Stimulated activated naive B cell treated with anti-CD40 and anti-IgM and Interleukin-4, amounts not matched to agents 10 μg/mL and 1 μg/mL and 100 μg/mL, for 72 hours (primary cell): ENCODE results near the gene RAD1.

ENCODE experiments used
- ATAC-seq, 2 donors: fragments of 150-1000 bp; cut with Tn5 transposase; replicated peaks; 2 replicates each; pipeline ENCODE4 v1.10.0; 2021; ENCODE audit warnings: moderate library complexity in 1 of 2
- DNase-seq: peaks from one replicate; pipeline ENCODE4 v3.0.0; 2021
- H3K27ac Mint-ChIP-seq: one replicate; pipeline ENCODE4 v1.8.0; 2022; ENCODE audit warnings: mild to moderate bottlenecking, mixed read lengths
- H3K27me3 Mint-ChIP-seq, 2 donors: one replicate each; pipeline ENCODE4 v1.8.0; 2022; ENCODE audit warnings: mixed read lengths in 2 of 2
- H3K36me3 Mint-ChIP-seq, 2 donors: one replicate each; pipeline ENCODE4 v1.8.0; 2022; ENCODE audit warnings: mixed read lengths in 2 of 2, mild to moderate bottlenecking in 1 of 2
- H3K4me1 Mint-ChIP-seq, 2 donors: one replicate each; pipeline ENCODE4 v1.8.0; 2022; ENCODE audit warnings: mixed read lengths in 2 of 2, mild to moderate bottlenecking in 1 of 2
- H3K4me3 Mint-ChIP-seq, 2 donors: one replicate each; pipeline ENCODE4 v1.8.0; 2022; ENCODE audit warnings: mild to moderate bottlenecking in 2 of 2, mixed read lengths in 2 of 2, moderate library complexity in 1 of 2
- H3K9me3 Mint-ChIP-seq, 2 donors: one replicate each; pipeline ENCODE4 v1.8.0; 2022; ENCODE audit warnings: mixed read lengths in 2 of 2, mild to moderate bottlenecking in 1 of 2

RAD1 gene

DNA sequence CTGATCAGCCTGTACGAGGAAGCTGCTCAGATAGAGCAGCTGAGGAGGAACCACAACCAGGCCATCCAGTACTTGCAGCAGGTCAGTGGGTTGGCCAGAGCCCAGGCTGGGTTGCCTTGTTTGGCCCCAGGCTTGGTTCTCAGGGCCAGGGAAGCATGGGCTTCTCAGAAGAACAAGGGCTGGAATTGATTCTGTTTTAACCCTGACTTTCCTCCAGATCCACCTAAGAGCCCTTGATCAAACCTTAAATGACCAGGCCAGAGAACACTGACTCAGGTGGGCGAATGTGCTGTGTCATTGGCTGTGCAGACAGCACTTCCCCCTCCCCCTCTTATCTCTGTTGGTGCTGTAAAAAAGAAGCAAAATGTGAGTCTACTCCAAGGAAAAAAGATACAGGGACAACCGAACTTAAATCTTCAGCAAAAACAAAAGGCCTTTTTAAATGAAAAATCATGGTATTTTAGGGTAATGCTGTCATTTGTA, 48.3 kb downstream of the RAD1 start:
- no peaks in the 10 kb centered on the region for H3K27me3 Mint-ChIP-seq
- H3K27ac Mint-ChIP-seq: no peak overlapping the region
- H3K4me3 Mint-ChIP-seq: no peak overlapping the region
- no peak for ATAC-seq
- DNase-seq: no peak
- H3K4me1 Mint-ChIP-seq: no peaks in the 10 kb centered on the region
- H3K36me3 Mint-ChIP-seq: peaks cover 0 to 3% of the 10 kb centered on the region in 2 donors
- no peaks in the 10 kb centered on the region for H3K9me3 Mint-ChIP-seq

DNA sequence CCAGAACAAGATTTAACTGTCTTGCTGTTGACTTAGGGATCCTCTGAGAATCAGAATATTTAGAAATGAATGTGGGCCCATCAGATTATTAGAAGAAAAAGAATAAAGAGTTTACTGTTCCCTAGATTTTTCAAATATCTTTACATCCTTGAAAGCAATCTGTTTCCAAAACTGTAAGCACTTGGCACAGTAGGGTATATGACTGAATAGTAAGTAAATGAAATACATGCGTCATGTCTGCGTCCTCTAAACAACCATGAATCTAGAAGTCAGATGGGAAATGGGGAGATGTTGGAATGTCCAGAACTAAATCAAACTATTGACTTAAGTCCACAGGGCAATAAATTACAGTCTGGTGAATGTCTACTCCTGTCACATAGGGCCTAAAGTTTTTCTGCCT, 50.2 kb downstream of the RAD1 start:
- Mint-ChIP-seq H3K36me3 (peaks cover 0 to 3% of the 10 kb centered on the region in 2 donors), H3K27me3 (no peaks in the 10 kb centered on the region), H3K27ac (no peak overlapping the region)

DNA sequence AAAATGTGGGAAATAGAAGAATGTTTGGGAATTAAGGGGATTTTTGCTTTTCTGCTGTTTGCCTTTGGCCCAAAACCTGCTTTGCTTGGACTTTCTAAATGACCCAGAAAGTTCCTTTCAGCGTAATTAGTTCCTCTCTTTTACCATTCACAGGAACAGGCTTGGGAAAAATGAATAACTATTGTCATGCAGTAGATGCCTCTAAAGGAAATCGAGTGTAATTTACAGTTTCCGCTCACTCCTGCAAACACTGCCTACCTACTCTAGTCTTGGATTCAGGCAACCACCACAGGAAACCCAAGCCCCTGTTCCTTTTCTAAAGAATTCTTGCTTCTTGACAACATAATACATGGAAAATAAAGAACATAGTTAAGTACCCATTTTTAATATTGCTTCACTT, 51.4 kb downstream of the RAD1 start:
- DNase-seq (no peak), ATAC-seq (no peak)
- Mint-ChIP-seq H3K4me1 (no peaks in the 10 kb centered on the region), H3K36me3 (peaks cover 0 to 3% of the 10 kb centered on the region in 2 donors), H3K4me3 (no peak overlapping the region), H3K9me3 (no peaks in the 10 kb centered on the region), H3K27me3 (no peaks in the 10 kb centered on the region), H3K27ac (no peak overlapping the region)

More for the DNA sequence above, 50.2 kb downstream of the RAD1 start:
- H3K4me3 Mint-ChIP-seq: no peak overlapping the region
- ATAC-seq (no peak), DNase-seq (no peak)
- H3K4me1 Mint-ChIP-seq: no peaks in the 10 kb centered on the region
- no peaks in the 10 kb centered on the region for H3K9me3 Mint-ChIP-seq

- ATAC-seq (no peak), DNase-seq (no peak)
- H3K27ac Mint-ChIP-seq: no peak overlapping the region
- H3K36me3 Mint-ChIP-seq: peaks cover 0 to 3% of the 10 kb centered on the region in 2 donors
- H3K4me3 Mint-ChIP-seq: no peak overlapping the region
- peaks cover 4 to 7% of the 10 kb centered on the region in 2 donors for H3K4me1 Mint-ChIP-seq
- no peaks in the 10 kb centered on the region for H3K9me3 Mint-ChIP-seq
- no peaks in the 10 kb centered on the region for H3K27me3 Mint-ChIP-seq
These were observed 56.1 kb downstream of the RAD1 start for GRCh38 chr5:34859253-34859652.

- Mint-ChIP-seq H3K27me3 (no peaks in the 10 kb centered on the region), H3K27ac (no peak overlapping the region), H3K4me1 (peaks cover 4 to 7% of the 10 kb centered on the region in 2 donors), H3K4me3 (no peak overlapping the region), H3K36me3 (peaks cover 0 to 2% of the 10 kb centered on the region in 2 donors), H3K9me3 (no peaks in the 10 kb centered on the region)
- ATAC-seq (no peak), DNase-seq (no peak)
These were observed 56.5 kb downstream of the RAD1 start for GRCh38 chr5:34858790-34859189.

- H3K4me3 Mint-ChIP-seq: no peak overlapping the region
- H3K4me1 Mint-ChIP-seq: peaks cover 4 to 7% of the 10 kb centered on the region in 2 donors
- H3K36me3 Mint-ChIP-seq: no peaks in the 10 kb centered on the region
These were observed 57.4 kb downstream of the RAD1 start for GRCh38 chr5:34857894-34858293.

GRCh38 chr5:34857161-34857560, 58.1 kb downstream of the RAD1 start:
- Mint-ChIP-seq H3K27ac (no peak overlapping the region), H3K36me3 (peaks cover 0 to 3% of the 10 kb centered on the region in 2 donors), H3K9me3 (no peaks in the 10 kb centered on the region), H3K4me3 (no peak overlapping the region), H3K4me1 (peaks cover 4 to 7% of the 10 kb centered on the region in 2 donors), H3K27me3 (no peaks in the 10 kb centered on the region)
- DNase-seq (no peak), ATAC-seq (no peak)

More at GRCh38 chr5:34857894-34858293, 57.4 kb downstream of the RAD1 start:
- H3K27ac Mint-ChIP-seq: no peak overlapping the region
- H3K9me3 Mint-ChIP-seq: no peaks in the 10 kb centered on the region
- DNase-seq (no peak), ATAC-seq (no peak)
- H3K27me3 Mint-ChIP-seq: no peaks in the 10 kb centered on the region
